ENCODE measurements around the gene GPR141. TPM values are rescaled to one million over a fixed set of nuclear protein-coding genes. Genes with fewer than 3 reads are reported as not detected.

GPR141 gene
- 0.31 TPM in 1 of 2 replicates, not detected in the other for total RNA-seq (ENCODE audit: low replicate concordance)
- long read RNA-seq = 0 reads

- no peak for DNase-seq (ENCODE audit: extremely low spot score, unreplicated experiment)
- TF ChIP-seq CTCF (conservative IDR thresholded peaks at IDR 0.05) = no peak
- no peak within 1 kb of the TSS for H3K27ac Mint-ChIP-seq
- H3K36me3 Mint-ChIP-seq = no peaks in the 10 kb centered on the region
- H3K4me3 Mint-ChIP-seq = no peak within 1 kb of the TSS
- no peaks in the 10 kb centered on the region for H3K27me3 Mint-ChIP-seq
- no peaks in the 10 kb centered on the region for H3K9me3 Mint-ChIP-seq
- no peaks in the 10 kb centered on the region for H3K4me1 Mint-ChIP-seq (ENCODE audit: unreplicated experiment)
Observed at GRCh38 chr7:37683246-37684120, at the start of gene GPR141. Gene GPR141 (plus strand): TSS chr7:37683766. CDS start chr7:37740394, 56,628 bp downstream.

- peaks cover 3% of the 10 kb centered on the region for H3K27me3 Mint-ChIP-seq
- no peak overlapping the region for H3K4me3 Mint-ChIP-seq
- H3K9me3 Mint-ChIP-seq = peaks cover 10% of the 10 kb centered on the region
- no peak for DNase-seq (ENCODE audit: extremely low spot score, unreplicated experiment)
- no peak overlapping the region for H3K27ac Mint-ChIP-seq
- no peak for TF ChIP-seq CTCF (conservative IDR thresholded peaks at IDR 0.05)
- H3K4me1 Mint-ChIP-seq (ENCODE audit: unreplicated experiment) = no peaks in the 10 kb centered on the region
- H3K36me3 Mint-ChIP-seq = no peaks in the 10 kb centered on the region
Observed at GRCh38 chr7:37635346-37635745, 48.2 kb upstream of the GPR141 start.

- H3K27me3 Mint-ChIP-seq = peaks cover 3% of the 10 kb centered on the region
- no peak overlapping the region for H3K27ac Mint-ChIP-seq
- no peak for DNase-seq (ENCODE audit: extremely low spot score, unreplicated experiment)
- no peaks in the 10 kb centered on the region for H3K36me3 Mint-ChIP-seq
- H3K4me3 Mint-ChIP-seq = no peak overlapping the region
- H3K4me1 Mint-ChIP-seq (ENCODE audit: unreplicated experiment) = no peaks in the 10 kb centered on the region
- no peak for TF ChIP-seq CTCF (conservative IDR thresholded peaks at IDR 0.05)
- peaks cover 8% of the 10 kb centered on the region for H3K9me3 Mint-ChIP-seq
Observed at GRCh38 chr7:37642028-37642540, 41.5 kb upstream of the GPR141 start.

GRCh38 chr7:37643876-37644275 lies 39.7 kb upstream of the GPR141 start:
- Mint-ChIP-seq H3K27me3 (peaks cover 1% of the 10 kb centered on the region), H3K4me3 (no peak overlapping the region), H3K36me3 (no peaks in the 10 kb centered on the region), H3K9me3 (no peaks in the 10 kb centered on the region), H3K27ac (no peak overlapping the region), H3K4me1 (ENCODE audit: unreplicated experiment) (no peaks in the 10 kb centered on the region)
- TF ChIP-seq CTCF (conservative IDR thresholded peaks at IDR 0.05) = no peak
- no peak for DNase-seq (ENCODE audit: extremely low spot score, unreplicated experiment)

- TF ChIP-seq CTCF (conservative IDR thresholded peaks at IDR 0.05) = no peak
- Mint-ChIP-seq H3K4me3 (no peak overlapping the region), H3K27me3 (no peaks in the 10 kb centered on the region), H3K9me3 (no peaks in the 10 kb centered on the region), H3K36me3 (no peaks in the 10 kb centered on the region), H3K27ac (no peak overlapping the region), H3K4me1 (ENCODE audit: unreplicated experiment) (no peaks in the 10 kb centered on the region)
- no peak for DNase-seq (ENCODE audit: extremely low spot score, unreplicated experiment)
Observed at GRCh38 chr7:37645282-37646050, 38.1 kb upstream of the GPR141 start.
